Measurements from ENCODE around the gene TADA3.

GRCh38 chr3:9782770-9783169 is 9.5 kb downstream of the TADA3 start:
- TF ChIP-seq REST (IDR thresholded peaks at IDR 0.05; ENCODE audit: insufficient read depth in 1 of 2, low read depth in 2 of 2, low read length in 2 of 2) (no peak), TAF1 (IDR thresholded peaks at IDR 0.05; ENCODE audit: borderline replicate concordance, insufficient read depth, low read length) (no peak), POLR2AphosphoS5 (IDR thresholded peaks at IDR 0.05; ENCODE audit: low read depth, low read length) (no peak), SIN3A (IDR thresholded peaks at IDR 0.05; ENCODE audit: borderline replicate concordance, insufficient read depth, low read length) (no peak), FOXP2 (optimal IDR thresholded peaks at IDR 0.05; ENCODE audit: borderline replicate concordance, extremely low read depth, extremely low read length, insufficient read depth) (no peak)

Data from PFSK-1 (cell line).